ENCODE results near the gene NRXN3. TPM values are rescaled to one million over a fixed set of nuclear protein-coding genes. Genes with fewer than 3 reads are reported as not detected.

The NRXN3 gene
- total and polyA plus RNA-seq, 2 of the 4 experiments (the other 2 are of a cell fraction): 4.8 to 25.1 TPM

- H4K5ac ChIP-seq (ENCODE audit: low read depth, low read length): no peak overlapping the region
Measured at GRCh38 chr14:79573486-79573885, 1403.3 kb downstream of the NRXN3 start.

More at GRCh38 chr14:79573486-79573885, 1403.3 kb downstream of the NRXN3 start:
- Histone ChIP-seq H3K23ac (ENCODE audit: low read depth, low read length) (no peak overlapping the region), H2BK5ac (ENCODE audit: low read depth, low read length, poor library complexity, severe bottlenecking) (no peak overlapping the region), H2AK5ac (ENCODE audit: low read depth, low read length) (no peak overlapping the region), H2BK120ac (ENCODE audit: low read depth, low read length) (no peak overlapping the region), H3K9ac (ENCODE audit: low read depth, low read length) (no peak overlapping the region), H3K4ac (ENCODE audit: low read depth, low read length) (no peak overlapping the region), H3K18ac (ENCODE audit: low read depth, low read length) (no peak overlapping the region), H2AK9ac (replicated peaks; ENCODE audit: low read depth, low read length, poor library complexity) (no peak overlapping the region), H2BK20ac (ENCODE audit: low read depth, low read length) (no peak overlapping the region), H3K14ac (replicated peaks; ENCODE audit: low read depth, low read length) (no peak overlapping the region), H3K9me1 (ENCODE audit: insufficient read depth, low read length) (peaks cover 5% of the 10 kb centered on the region), H2AFZ (replicated peaks; ENCODE audit: low read length, poor library complexity) (no peak overlapping the region), H4K91ac (ENCODE audit: insufficient read depth, low read depth, low read length) (no peak overlapping the region), H3K36me3 (ENCODE audit: control insufficient read depth, insufficient read depth, low read length) (no peaks in the 10 kb centered on the region), H4K20me1 (ENCODE audit: insufficient read depth, low read length) (no peaks in the 10 kb centered on the region), H4K8ac (ENCODE audit: low read depth in 2 of 2, low read length in 2 of 2) (no peak overlapping the region), H3K27me3 (ENCODE audit: control insufficient read depth, insufficient read depth, low read length) (no peaks in the 10 kb centered on the region), H2BK15ac (ENCODE audit: low read depth, low read length) (no peak overlapping the region), H3K4me3 (ENCODE audit: insufficient read depth, low read depth, low read length) (no peak overlapping the region), H3K56ac (ENCODE audit: extremely low read depth, insufficient read depth, low read length) (no peak overlapping the region), H3K9me3 (ENCODE audit: control insufficient read depth, insufficient read depth, low read length) (no peaks in the 10 kb centered on the region), H3K27ac (ENCODE audit: insufficient read depth, low read length) (no peak overlapping the region), H3K79me1 (ENCODE audit: low read depth in 1 of 2, low read length in 2 of 2) (no peaks in the 10 kb centered on the region), H3K4me1 (ENCODE audit: control insufficient read depth, insufficient read depth, low read length) (peaks cover 2% of the 10 kb centered on the region; the same call in 1 of the 2 replicates), H3K4me2 (ENCODE audit: low read depth, low read length) (no peak overlapping the region)
- ATAC-seq (ENCODE audit: low read depth) (no peak), DNase-seq (peak; percentile 82)
- TF ChIP-seq RCOR1 (IDR thresholded peaks at IDR 0.05; ENCODE audit: insufficient replicate concordance, low read length): no peak
- no peak for TF ChIP-seq RFX5 (IDR thresholded peaks at IDR 0.05; ENCODE audit: low read depth, low read length)
- intact Hi-C loops (cut with micrococcal nuclease) (no loop called here), in situ Hi-C loops (cut with MboI; ENCODE audit: low sequenced_read_pairs) (no loop called here), dilution Hi-C loops (cut with HindIII; ENCODE audit: low sequenced_read_pairs, unreplicated experiment) (no loop called here)
- POLR2A ChIA-PET (ENCODE audit: unreplicated experiment): no interaction called here
- WGBS, 2 experiments (ENCODE audit: extremely low coverage in 2 of 2, insufficient read length in 1 of 2): 100% methylated on average over 1 of the region's 2 CpGs; no CpG with 5 or more reads in 1 of the 2 experiments
- BruUV-seq (replicated peaks): no TSS peak
- CTCF ChIA-PET: no interaction called here

Measured in IMR-90 (cell line).